GM23338 (cell line): ENCODE results near the gene KRTAP10-10. TPM values are rescaled to one million over a fixed set of nuclear protein-coding genes. Genes with fewer than 3 reads are reported as not detected.

Experiments used
- ATAC-seq: fragments of 200-7000 bp; cut with Tn5 transposase; 3 replicates; pipeline ENCODE4 v1.9.1; 2020
- DNase-seq: peaks from one replicate; pipeline ENCODE4 v3.0.0-alpha.2; 2015; ENCODE audit warnings: low spot score
- H2AFZ ChIP-seq: fragments of 200-600 bp; sonication (generic); 2 replicates; pipeline ENCODE4 v1.8.0; 2016; ENCODE audit warnings: antibody characterized with exemption, mild to moderate bottlenecking, moderate library complexity
- H3F3A ChIP-seq: fragments of 200-600 bp; sonication (generic); replicated peaks from 2 replicates; pipeline ENCODE4 v1.8.0; 2017; ENCODE audit warnings: antibody characterized with exemption, mixed run types, low read depth
- H3K27ac ChIP-seq: fragments of 200-600 bp; sonication (generic); 2 replicates; pipeline ENCODE4 v1.6.1; 2016; ENCODE audit warnings: low read depth
- H3K27me3 ChIP-seq: fragments of 200-600 bp; sonication (generic); 2 replicates; pipeline ENCODE4 v1.8.0; 2016; ENCODE audit warnings: mild to moderate bottlenecking, mixed run types, moderate library complexity; ENCODE audit not compliant: insufficient read depth
- H3K36me3 ChIP-seq: fragments of 200-600 bp; sonication (generic); 2 replicates; pipeline ENCODE4 v1.8.0; 2016; ENCODE audit warnings: mild to moderate bottlenecking; ENCODE audit not compliant: insufficient read depth
- H3K4me1 ChIP-seq: fragments of 200-600 bp; sonication (generic); 2 replicates; pipeline ENCODE4 v1.8.0; 2016; ENCODE audit warnings: mild to moderate bottlenecking, moderate library complexity; ENCODE audit not compliant: insufficient read depth
- H3K4me2 ChIP-seq: fragments of 200-600 bp; sonication (generic); 2 replicates; pipeline ENCODE4 v1.7.1; 2017; ENCODE audit warnings: mixed run types
- H3K4me3 ChIP-seq: fragments of 200-600 bp; sonication (generic); 2 replicates; pipeline ENCODE4 v1.6.1; 2016; ENCODE audit warnings: mixed run types
- H3K79me2 ChIP-seq: fragments of 200-600 bp; sonication (generic); replicated peaks from 2 replicates; pipeline ENCODE4 v1.8.0; 2017; ENCODE audit warnings: mild to moderate bottlenecking; ENCODE audit not compliant: insufficient read depth
- H3K9me2 ChIP-seq: fragments of 200-600 bp; sonication (generic); 2 replicates; pipeline ENCODE4 v1.8.0; 2017; ENCODE audit not compliant: insufficient read depth
- H4K20me1 ChIP-seq: fragments of 200-600 bp; sonication (generic); replicated peaks from 2 replicates; pipeline ENCODE4 v1.8.0; 2017; ENCODE audit warnings: mild to moderate bottlenecking; ENCODE audit not compliant: insufficient read depth
- H3K27ac Mint-ChIP-seq: 2 replicates; pipeline ENCODE4 v1.8.0; 2020; ENCODE audit warnings: inconsistent platforms, mild to moderate bottlenecking, moderate library complexity, mixed read lengths
- H3K27me3 Mint-ChIP-seq: 3 replicates; pipeline ENCODE4 v1.8.0; 2022; ENCODE audit warnings: low read depth, mild to moderate bottlenecking, moderate library complexity, mixed read lengths, inconsistent platforms; ENCODE audit not compliant: insufficient read depth, poor library complexity
- H3K36me3 Mint-ChIP-seq: 3 replicates; pipeline ENCODE4 v1.8.0; 2021; ENCODE audit warnings: low read depth, mild to moderate bottlenecking, inconsistent platforms, moderate library complexity, mixed read lengths
- H3K4me1 Mint-ChIP-seq: 3 replicates; pipeline ENCODE4 v1.8.0; 2020; ENCODE audit warnings: mild to moderate bottlenecking, inconsistent platforms, mixed read lengths
- H3K4me3 Mint-ChIP-seq: 3 replicates; pipeline ENCODE4 v1.8.0; 2021; ENCODE audit warnings: moderate library complexity, mild to moderate bottlenecking, inconsistent platforms, mixed read lengths
- H3K9me3 Mint-ChIP-seq: 3 replicates; pipeline ENCODE4 v1.8.0; 2020; ENCODE audit warnings: moderate library complexity, mild to moderate bottlenecking, inconsistent platforms, mixed read lengths
- CREB1 ChIP-seq: fragments of 250-450 bp; sonication (Bioruptor Pico); IDR thresholded peaks from 2 replicates; pipeline ENCODE4 v1.5.0; 2020; ENCODE audit warnings: low read depth, mild to moderate bottlenecking, moderate library complexity
- EZH2 ChIP-seq: fragments of 200-600 bp; sonication (generic); IDR thresholded peaks from one replicate; pipeline ENCODE4 v1.8.0; 2017; ENCODE audit warnings: antibody characterized with exemption, mild to moderate bottlenecking, low read depth; ENCODE audit not compliant: unreplicated experiment
- EZH2phosphoT487 ChIP-seq: fragments of 200-600 bp; sonication (generic); IDR thresholded peaks from one replicate; pipeline ENCODE4 v1.8.1; 2018; ENCODE audit warnings: antibody characterized with exemption; ENCODE audit not compliant: unreplicated experiment
- JUNB ChIP-seq: IDR thresholded peaks from one replicate; pipeline ENCODE4 v1.6.1; 2016; ENCODE audit warnings: antibody characterized with exemption; ENCODE audit not compliant: unreplicated experiment
- NANOG ChIP-seq: IDR thresholded peaks from 2 replicates; pipeline ENCODE4 v1.6.1; 2016; ENCODE audit warnings: antibody characterized with exemption, borderline replicate concordance
- POLR2AphosphoS5 ChIP-seq: IDR thresholded peaks from 2 replicates; pipeline ENCODE4 v1.6.1; 2016; ENCODE audit warnings: antibody characterized with exemption, low read depth
- STAT1 ChIP-seq: IDR thresholded peaks from one replicate; pipeline ENCODE4 v1.6.1; 2016; ENCODE audit warnings: antibody characterized with exemption; ENCODE audit not compliant: unreplicated experiment
- ZNF114 ChIP-seq: fragments of 250-450 bp; sonication (Bioruptor Pico); IDR thresholded peaks from 2 replicates; pipeline ENCODE4 v1.5.0; 2020; ENCODE audit warnings: mild to moderate bottlenecking, moderate library complexity
- ZNF331 ChIP-seq: fragments of 250-450 bp; sonication (Bioruptor Pico); IDR thresholded peaks from 2 replicates; pipeline ENCODE4 v1.5.0; 2020; ENCODE audit warnings: low read depth, mild to moderate bottlenecking, moderate library complexity
- polyA plus RNA-seq: library from polyadenylated mRNA; unstranded; fragments of >200 nt; fragmentation: Nextera tagmentation; extraction: Ambion mirVana; gene quantifications from 2 replicates; pipeline ENCODE4 v1.2.1, GENCODE V29; 2016
- total RNA-seq: library from RNA; depleted of rRNA; stranded (reverse); fragments of >200 nt; shearing (Covaris generic); gene quantifications from 2 replicates; pipeline ENCODE4 v1.2.3, GENCODE V29; 2014
- TF ChIP-seq, protein P1 (sequence below): fragments of 250-450 bp; sonication (Bioruptor Pico); IDR thresholded peaks from 2 replicates; pipeline ENCODE4 v1.5.0; 2020; ENCODE audit warnings: mild to moderate bottlenecking, moderate library complexity
- TF ChIP-seq, protein P2 (sequence below): IDR thresholded peaks from 2 replicates; pipeline ENCODE4 v1.6.1; 2016; ENCODE audit warnings: antibody characterized with exemption
- TF ChIP-seq, protein P3 (sequence below), 2 experiments: fragments of 200-600 bp in 1 of 2; sonication (generic) in 1 of 2; conservative IDR thresholded peaks; 2 replicates each; pipeline versions ENCODE4 v1.5.1 to v1.6.1; 2016 to 2017; ENCODE audit warnings: antibody characterized with exemption in 2 of 2, low read depth in 2 of 2, mild to moderate bottlenecking in 2 of 2, moderate library complexity in 1 of 2
- TF ChIP-seq, protein P4 (sequence below): IDR thresholded peaks from one replicate; pipeline ENCODE4 v1.6.1; 2018; ENCODE audit warnings: antibody characterized with exemption; ENCODE audit not compliant: unreplicated experiment

The KRTAP10-10 gene
- total and polyA plus RNA-seq, 2 experiments from 2014 or later = not detected

DNA sequence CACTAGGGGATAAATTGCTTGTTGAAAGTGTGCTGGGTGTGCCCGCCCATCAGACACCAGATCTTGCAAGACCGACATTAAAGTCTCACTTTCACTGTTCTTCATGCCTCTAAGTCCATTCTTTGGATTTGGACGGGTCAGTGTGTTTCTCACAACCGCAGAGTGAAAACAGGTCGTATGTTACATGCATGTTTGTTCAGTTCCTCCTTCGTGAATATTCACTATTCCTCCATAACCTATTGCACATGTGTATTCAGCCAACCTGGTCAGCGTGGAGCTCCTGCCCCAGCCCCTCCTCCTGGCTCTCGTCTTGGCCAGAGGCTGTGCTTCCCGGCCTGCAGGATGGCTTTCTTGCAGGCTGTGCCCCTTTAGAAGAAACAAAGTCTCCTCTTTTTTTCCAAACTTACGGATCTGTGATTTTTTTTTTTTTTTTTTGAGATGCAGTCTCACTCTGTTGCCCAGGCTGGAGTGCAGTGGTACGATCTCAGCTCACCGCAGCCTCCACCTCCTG, 42.7 kb upstream of the KRTAP10-10 start:
- no peaks in the 10 kb centered on the region for H3K79me2 ChIP-seq
- H3K27ac ChIP-seq = no peak overlapping the region
- 0 out of 2 replicates have a peak, but pooled peaks cover 4% of the 10 kb centered on the region for H3F3A ChIP-seq
- H3K36me3 ChIP-seq = no peaks in the 10 kb centered on the region
- Mint-ChIP-seq H3K27ac (no peak overlapping the region), H3K27me3 (peaks cover 3% of the 10 kb centered on the region), H3K9me3 (peaks cover 5% of the 10 kb centered on the region; the same call in 2 of the 3 replicates), H3K4me3 (no peak overlapping the region), H3K4me1 (peaks cover 28% of the 10 kb centered on the region), H3K36me3 (no peaks in the 10 kb centered on the region; the same call in 2 of the 3 replicates)
- H3K9me2 ChIP-seq = no peaks in the 10 kb centered on the region
- ATAC-seq (no peak), DNase-seq (no peak)
- H2AFZ ChIP-seq = no peak overlapping the region
- no peak overlapping the region for H3K4me3 ChIP-seq
- H3K4me1 ChIP-seq = peaks cover 20% of the 10 kb centered on the region
- no peaks in the 10 kb centered on the region for H4K20me1 ChIP-seq
- H3K4me2 ChIP-seq = 0 out of 2 replicates have a peak overlapping the region, but pooled peaks have one; percentile 32
- TF ChIP-seq ZNF114 (CRISPR knock-in tag) (no peak), ZNF331 (CRISPR knock-in tag) (no peak), NANOG (no peak), JUNB (no peak), STAT1 (no peak), EZH2phosphoT487 (no peak), EZH2 (no peak), POLR2AphosphoS5 (no peak), CREB1 (CRISPR knock-in tag) (no peak)
- TF ChIP-seq, protein P1, sequence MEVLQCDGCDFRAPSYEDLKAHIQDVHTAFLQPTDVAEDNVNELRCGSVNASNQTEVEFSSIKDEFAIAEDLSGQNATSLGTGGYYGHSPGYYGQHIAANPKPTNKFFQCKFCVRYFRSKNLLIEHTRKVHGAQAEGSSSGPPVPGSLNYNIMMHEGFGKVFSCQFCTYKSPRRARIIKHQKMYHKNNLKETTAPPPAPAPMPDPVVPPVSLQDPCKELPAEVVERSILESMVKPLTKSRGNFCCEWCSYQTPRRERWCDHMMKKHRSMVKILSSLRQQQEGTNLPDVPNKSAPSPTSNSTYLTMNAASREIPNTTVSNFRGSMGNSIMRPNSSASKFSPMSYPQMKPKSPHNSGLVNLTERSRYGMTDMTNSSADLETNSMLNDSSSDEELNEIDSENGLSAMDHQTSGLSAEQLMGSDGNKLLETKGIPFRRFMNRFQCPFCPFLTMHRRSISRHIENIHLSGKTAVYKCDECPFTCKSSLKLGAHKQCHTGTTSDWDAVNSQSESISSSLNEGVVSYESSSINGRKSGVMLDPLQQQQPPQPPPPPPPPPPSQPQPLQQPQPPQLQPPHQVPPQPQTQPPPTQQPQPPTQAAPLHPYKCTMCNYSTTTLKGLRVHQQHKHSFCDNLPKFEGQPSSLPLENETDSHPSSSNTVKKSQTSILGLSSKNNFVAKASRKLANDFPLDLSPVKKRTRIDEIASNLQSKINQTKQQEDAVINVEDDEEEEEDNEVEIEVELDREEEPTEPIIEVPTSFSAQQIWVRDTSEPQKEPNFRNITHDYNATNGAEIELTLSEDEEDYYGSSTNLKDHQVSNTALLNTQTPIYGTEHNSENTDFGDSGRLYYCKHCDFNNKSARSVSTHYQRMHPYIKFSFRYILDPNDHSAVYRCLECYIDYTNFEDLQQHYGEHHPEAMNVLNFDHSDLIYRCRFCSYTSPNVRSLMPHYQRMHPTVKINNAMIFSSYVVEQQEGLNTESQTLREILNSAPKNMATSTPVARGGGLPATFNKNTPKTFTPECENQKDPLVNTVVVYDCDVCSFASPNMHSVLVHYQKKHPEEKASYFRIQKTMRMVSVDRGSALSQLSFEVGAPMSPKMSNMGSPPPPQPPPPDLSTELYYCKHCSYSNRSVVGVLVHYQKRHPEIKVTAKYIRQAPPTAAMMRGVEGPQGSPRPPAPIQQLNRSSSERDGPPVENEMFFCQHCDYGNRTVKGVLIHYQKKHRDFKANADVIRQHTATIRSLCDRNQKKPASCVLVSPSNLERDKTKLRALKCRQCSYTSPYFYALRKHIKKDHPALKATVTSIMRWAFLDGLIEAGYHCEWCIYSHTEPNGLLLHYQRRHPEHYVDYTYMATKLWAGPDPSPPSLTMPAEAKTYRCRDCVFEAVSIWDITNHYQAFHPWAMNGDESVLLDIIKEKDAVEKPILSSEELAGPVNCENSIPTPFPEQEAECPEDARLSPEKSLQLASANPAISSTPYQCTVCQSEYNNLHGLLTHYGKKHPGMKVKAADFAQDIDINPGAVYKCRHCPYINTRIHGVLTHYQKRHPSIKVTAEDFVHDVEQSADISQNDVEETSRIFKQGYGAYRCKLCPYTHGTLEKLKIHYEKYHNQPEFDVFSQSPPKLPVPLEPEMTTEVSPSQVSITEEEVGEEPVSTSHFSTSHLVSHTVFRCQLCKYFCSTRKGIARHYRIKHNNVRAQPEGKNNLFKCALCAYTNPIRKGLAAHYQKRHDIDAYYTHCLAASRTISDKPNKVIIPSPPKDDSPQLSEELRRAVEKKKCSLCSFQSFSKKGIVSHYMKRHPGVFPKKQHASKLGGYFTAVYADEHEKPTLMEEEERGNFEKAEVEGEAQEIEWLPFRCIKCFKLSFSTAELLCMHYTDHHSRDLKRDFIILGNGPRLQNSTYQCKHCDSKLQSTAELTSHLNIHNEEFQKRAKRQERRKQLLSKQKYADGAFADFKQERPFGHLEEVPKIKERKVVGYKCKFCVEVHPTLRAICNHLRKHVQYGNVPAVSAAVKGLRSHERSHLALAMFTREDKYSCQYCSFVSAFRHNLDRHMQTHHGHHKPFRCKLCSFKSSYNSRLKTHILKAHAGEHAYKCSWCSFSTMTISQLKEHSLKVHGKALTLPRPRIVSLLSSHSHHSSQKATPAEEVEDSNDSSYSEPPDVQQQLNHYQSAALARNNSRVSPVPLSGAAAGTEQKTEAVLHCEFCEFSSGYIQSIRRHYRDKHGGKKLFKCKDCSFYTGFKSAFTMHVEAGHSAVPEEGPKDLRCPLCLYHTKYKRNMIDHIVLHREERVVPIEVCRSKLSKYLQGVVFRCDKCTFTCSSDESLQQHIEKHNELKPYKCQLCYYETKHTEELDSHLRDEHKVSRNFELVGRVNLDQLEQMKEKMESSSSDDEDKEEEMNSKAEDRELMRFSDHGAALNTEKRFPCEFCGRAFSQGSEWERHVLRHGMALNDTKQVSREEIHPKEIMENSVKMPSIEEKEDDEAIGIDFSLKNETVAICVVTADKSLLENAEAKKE = no peak
- TF ChIP-seq, protein P2, sequence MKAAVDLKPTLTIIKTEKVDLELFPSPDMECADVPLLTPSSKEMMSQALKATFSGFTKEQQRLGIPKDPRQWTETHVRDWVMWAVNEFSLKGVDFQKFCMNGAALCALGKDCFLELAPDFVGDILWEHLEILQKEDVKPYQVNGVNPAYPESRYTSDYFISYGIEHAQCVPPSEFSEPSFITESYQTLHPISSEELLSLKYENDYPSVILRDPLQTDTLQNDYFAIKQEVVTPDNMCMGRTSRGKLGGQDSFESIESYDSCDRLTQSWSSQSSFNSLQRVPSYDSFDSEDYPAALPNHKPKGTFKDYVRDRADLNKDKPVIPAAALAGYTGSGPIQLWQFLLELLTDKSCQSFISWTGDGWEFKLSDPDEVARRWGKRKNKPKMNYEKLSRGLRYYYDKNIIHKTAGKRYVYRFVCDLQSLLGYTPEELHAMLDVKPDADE = no peak
- TF ChIP-seq, protein P3, sequence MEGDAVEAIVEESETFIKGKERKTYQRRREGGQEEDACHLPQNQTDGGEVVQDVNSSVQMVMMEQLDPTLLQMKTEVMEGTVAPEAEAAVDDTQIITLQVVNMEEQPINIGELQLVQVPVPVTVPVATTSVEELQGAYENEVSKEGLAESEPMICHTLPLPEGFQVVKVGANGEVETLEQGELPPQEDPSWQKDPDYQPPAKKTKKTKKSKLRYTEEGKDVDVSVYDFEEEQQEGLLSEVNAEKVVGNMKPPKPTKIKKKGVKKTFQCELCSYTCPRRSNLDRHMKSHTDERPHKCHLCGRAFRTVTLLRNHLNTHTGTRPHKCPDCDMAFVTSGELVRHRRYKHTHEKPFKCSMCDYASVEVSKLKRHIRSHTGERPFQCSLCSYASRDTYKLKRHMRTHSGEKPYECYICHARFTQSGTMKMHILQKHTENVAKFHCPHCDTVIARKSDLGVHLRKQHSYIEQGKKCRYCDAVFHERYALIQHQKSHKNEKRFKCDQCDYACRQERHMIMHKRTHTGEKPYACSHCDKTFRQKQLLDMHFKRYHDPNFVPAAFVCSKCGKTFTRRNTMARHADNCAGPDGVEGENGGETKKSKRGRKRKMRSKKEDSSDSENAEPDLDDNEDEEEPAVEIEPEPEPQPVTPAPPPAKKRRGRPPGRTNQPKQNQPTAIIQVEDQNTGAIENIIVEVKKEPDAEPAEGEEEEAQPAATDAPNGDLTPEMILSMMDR (conservative IDR thresholded peaks at IDR 0.05; ENCODE audit: low read depth in 2 of 2) = no peak
- TF ChIP-seq, protein P4, sequence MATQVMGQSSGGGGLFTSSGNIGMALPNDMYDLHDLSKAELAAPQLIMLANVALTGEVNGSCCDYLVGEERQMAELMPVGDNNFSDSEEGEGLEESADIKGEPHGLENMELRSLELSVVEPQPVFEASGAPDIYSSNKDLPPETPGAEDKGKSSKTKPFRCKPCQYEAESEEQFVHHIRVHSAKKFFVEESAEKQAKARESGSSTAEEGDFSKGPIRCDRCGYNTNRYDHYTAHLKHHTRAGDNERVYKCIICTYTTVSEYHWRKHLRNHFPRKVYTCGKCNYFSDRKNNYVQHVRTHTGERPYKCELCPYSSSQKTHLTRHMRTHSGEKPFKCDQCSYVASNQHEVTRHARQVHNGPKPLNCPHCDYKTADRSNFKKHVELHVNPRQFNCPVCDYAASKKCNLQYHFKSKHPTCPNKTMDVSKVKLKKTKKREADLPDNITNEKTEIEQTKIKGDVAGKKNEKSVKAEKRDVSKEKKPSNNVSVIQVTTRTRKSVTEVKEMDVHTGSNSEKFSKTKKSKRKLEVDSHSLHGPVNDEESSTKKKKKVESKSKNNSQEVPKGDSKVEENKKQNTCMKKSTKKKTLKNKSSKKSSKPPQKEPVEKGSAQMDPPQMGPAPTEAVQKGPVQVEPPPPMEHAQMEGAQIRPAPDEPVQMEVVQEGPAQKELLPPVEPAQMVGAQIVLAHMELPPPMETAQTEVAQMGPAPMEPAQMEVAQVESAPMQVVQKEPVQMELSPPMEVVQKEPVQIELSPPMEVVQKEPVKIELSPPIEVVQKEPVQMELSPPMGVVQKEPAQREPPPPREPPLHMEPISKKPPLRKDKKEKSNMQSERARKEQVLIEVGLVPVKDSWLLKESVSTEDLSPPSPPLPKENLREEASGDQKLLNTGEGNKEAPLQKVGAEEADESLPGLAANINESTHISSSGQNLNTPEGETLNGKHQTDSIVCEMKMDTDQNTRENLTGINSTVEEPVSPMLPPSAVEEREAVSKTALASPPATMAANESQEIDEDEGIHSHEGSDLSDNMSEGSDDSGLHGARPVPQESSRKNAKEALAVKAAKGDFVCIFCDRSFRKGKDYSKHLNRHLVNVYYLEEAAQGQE = no peak
- H3K27me3 ChIP-seq = no peaks in the 10 kb centered on the region
